Cerebellar cortex (tissue), 1 donor: ENCODE results near the gene FCRL6.

Experiments used
- DNase-seq: peaks from one replicate; pipeline ENCODE4 v3.0.0-alpha.2; 2015; ENCODE audit warnings: low spot score

The FCRL6 gene, protein sequence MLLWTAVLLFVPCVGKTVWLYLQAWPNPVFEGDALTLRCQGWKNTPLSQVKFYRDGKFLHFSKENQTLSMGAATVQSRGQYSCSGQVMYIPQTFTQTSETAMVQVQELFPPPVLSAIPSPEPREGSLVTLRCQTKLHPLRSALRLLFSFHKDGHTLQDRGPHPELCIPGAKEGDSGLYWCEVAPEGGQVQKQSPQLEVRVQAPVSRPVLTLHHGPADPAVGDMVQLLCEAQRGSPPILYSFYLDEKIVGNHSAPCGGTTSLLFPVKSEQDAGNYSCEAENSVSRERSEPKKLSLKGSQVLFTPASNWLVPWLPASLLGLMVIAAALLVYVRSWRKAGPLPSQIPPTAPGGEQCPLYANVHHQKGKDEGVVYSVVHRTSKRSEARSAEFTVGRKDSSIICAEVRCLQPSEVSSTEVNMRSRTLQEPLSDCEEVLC

DNA sequence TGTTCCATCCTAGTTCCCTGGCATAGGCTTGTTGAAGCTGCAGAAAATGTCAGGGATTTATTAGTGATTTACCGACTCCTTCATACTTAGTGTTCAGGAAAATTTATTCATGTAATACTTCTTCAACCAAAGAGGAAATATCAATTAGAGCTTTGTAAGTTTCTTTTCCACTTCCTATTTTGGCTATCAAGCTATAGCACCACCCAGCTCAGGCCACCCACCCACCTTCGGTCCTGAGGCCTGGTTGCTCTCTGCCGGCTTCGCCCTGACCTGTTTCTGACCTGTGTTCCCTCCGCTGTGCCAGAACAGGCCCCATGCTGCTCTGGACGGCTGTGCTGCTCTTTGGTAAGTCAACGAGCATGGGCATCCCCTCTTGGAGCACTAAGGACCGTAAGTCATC lies at the start of gene FCRL6:
Gene FCRL6 (plus strand): TSS at position 250 of the 400 bp plus-strand sequence. CDS start 65 bp downstream, at position 315.
- no peak for DNase-seq

DNA sequence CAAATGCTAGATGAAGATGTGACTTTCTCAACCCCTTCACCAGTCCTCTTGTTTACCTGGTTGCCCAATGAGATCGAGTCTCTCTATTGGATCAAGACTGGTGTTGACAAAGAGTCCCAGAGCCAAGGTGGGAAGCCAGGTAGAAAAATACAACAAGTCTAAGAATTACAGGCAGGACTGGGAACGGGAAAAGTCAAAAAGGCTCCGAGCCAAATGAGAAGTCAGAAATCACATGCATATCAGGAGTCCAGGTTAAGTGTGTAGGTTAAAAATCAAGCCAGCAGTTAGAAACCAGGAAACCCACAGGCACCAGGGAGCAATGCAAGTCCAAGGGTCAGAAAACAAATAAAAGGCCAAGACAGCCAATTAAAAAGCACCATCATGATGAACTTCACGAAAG lies 48.8 kb upstream of the FCRL6 start:
- no peak for DNase-seq

DNA sequence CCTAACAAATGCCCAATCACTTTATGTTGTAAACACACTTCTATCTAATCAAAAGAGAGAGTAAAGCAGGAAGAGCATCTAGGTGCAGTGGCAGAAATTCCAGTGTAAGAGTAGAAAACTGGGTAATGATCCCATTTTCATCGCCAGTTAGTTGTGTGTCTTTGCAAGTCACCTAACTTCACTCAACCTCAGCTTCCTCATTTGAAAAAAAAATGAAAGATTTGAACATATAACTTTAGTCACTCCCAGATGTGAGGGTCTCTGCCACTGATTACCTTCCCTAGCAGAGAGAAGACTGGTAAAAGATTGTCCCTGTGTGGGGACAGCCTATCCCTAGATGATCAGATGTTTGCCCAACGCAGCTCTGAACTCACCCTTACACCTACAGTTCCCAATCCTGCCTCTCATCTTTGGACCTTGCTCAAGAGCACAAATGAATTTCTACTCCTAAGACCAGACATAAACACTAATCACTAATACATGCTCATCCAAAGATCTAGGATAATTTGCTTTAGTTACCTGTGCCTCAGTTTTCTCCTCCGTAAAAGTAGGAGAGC lies 46.6 kb upstream of the FCRL6 start:
- no peak for DNase-seq

DNA sequence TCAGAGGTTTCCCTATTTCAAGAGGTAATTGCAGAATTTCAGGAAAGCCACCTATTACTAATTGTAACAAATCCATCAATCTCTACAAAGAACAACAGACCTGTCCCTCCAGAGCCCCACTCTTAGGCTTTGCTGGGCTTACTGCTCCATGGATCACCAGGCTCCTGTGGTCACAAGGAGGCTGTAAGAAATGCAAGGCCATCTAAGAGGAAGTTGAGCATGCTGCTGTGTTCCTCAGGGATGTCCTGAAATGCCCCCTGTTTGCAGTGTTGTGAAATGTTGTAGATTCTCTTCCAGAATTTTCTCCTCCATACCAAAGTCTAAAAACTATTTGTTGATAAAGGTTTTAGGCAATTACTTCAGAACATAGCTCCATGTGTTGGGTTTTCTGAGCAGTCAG lies 45.8 kb upstream of the FCRL6 start:
- no peak for DNase-seq

DNA sequence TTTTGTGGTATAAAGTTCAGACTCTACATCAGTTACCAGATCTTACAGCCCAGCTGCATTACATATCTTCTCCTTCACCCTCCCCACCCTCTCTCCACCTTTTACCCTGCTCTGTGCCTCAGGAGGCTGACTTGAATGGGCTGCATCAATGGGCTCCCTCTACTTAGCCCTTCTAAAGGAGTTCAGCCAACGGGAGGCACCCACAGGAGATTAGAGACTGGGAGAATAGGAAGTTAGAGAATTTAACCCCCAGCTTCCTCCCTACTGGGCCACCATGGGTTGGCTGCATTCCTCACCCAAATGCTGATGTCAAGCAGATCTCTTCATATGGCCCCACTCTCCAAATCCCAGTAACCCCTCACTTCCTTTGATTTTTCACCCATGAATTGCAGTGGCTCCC lies 38.5 kb upstream of the FCRL6 start:
- DNase-seq: no peak

DNA sequence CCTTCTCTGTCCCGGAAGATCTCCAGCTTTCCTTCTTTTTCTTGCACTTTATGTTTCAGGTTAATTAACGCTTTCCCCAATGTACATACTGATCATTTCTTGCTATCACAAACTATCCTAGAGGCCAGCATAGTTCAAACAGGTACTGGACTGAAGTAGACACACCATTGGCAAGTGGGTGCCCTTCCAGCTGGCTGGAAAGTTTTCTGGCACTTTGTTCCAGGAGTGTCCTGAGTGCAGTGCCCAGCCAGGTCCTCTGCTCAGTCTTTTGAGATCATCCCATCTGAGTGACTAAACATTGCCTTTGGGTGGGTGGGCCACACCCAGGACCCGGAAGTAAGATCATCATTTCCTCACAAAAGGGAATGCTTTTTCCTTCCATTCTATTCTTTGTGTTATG lies 36.4 kb upstream of the FCRL6 start:
- no peak for DNase-seq

DNA sequence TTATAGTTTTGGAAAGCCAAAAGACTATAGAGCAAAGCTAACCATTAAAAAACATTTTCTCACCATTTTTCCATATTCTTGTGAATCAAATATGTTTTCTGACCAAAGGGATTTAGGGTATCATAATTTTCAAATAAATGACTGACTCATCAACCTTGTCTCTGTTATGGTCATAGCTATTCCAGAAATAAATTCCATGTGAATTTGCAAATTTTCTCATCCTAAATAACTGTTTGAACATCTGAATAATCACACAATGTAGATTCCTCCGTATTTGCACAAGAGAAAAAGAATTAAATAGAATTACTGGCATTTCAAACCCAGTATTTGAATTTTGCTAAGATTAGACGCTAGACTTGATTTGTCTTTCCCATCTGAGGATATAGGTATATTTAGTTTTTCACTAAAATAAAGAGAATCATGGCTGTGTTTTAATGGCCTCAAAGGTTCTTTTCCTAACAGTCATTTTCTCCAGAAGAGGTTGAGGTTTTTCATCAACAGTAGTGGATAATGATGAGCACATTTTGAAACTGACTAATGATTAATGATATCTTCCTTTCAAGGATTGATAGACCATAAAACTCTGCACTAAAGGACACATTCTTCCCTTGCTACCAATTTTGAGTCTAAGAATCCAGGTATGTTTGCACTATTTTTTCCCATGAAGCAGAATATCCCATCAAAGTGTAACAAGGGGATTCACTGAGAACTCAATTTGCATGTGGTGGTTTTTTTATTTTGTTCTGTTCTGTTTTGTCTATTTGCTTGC lies 30.8 kb upstream of the FCRL6 start:
- DNase-seq: no peak

DNA sequence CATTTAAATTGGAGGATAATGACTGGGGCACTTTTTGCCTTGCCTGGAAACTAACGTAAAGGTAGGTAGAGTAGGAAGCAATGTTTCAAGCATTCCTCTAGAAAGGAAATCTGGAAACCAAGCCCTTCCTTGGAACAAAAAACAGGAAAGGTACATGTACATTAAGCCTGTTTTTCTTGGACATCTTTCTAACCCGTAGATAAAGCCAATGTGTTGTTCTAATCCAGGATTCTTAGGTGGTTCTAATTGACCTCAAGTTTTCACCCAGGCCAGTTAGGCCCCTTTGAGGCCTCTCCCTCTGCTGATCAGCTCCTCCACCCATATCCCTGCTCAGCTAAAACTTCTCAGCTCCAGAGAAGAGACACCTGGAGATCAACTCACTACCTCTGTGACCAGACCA lies 27.7 kb upstream of the FCRL6 start:
- no peak for DNase-seq

DNA sequence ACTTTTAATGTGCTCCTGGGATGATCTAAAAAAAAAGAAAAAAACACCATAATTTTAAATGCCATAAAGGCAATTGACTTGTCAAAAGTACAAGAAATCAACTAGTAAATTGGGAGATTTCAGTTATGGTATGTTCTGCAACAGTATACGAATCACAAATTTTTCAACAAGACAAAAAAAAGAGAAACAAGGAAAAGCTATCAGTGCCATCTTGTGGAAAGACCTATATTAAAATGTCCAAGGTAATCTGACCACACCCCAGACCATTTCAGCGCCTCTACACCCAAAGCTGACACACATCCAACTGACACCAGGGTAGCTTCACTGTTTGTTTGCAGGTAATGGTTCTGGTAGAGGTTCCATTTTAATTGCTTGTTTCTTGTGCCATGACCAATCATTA lies 26.4 kb upstream of the FCRL6 start:
- no peak for DNase-seq

DNA sequence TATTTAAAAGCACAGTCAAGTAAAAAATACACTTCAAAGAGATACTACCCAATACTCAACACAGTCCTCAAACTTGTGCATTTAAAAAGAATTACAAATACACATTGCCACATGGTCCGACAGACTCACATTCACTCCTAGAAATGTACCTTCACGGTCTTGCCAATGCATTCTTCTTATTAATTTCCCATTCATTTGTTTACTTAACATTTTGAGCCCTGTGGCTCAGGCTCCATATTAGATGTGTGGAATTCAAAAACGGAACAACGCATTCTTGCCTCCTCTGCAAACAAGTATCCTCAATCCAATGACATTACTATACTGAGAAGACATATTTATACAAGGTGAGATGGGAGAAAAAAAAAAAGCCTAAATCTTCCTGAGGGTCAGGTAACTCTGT lies 23.9 kb upstream of the FCRL6 start:
- DNase-seq: no peak

DNA sequence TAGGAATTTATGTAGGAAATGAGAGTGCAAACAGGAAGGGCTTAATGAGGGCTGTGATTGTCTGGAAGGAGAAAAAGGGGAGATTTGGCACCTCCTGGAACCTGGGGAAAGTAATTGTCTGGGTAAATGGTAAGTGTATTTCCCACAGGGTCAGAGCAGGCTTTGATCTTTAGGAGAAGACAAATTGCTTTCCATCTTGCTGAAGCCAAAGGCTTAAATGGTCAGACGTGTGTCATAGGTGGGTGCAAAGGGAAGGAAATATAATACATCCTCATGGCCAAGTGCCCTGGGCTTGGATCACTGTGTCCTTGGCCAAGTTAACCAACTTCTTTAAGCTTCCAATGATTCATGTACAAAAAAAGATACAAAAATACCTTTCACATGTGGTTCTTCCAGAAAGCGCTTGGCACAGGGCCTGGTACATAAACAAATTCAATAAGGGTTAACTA lies 22.7 kb upstream of the FCRL6 start:
- no peak for DNase-seq

DNA sequence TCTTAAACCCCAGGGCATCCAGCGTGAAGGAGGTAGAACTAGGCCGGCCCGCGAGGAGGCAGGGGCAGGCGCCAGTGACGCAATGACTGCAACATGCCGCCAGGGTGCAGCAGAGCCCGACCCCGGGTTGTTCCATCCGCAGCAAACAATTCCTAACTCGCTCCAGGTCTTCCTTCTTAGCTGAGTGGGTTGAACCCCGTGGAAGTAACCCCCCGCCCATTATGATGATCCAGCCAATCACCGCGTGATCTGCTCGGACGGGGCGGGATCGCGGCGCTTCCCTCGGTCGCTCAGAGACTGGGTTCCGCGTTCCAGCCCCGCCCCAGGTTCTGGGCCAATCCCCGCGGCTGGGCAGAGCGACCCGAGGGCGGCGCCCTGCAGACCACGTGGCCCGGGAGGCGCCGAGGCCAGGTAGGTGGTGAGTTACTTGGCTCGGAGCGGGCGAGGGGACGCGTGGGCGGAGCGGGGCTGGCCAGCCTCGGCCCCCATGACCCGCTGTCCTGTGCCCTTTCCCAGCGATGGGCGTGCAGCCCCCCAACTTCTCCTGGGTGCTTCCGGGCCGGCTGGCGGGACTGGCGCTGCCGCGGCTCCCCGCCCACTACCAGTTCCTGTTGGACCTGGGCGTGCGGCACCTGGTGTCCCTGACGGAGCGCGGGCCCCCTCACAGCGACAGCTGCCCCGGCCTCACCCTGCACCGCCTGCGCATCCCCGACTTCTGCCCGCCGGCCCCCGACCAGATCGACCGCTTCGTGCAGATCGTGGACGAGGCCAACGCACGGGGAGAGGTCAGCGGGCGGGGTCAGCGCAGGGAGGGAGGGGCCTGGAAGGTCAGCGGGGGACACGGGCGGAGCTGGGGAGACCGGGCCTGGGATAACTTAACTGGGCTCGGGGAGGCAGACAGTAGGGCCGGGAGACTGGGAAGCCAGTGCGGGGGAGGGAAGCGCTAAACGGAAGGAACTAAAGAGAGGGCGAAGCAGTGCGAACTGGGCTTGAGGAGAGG lies 21.3 kb upstream of the FCRL6 start, which contains the start of gene DUSP23:
Gene DUSP23 (plus strand): TSS at position 380 of the 1,000 bp plus-strand sequence. CDS start 139 bp downstream, at position 519.
- DNase-seq: peak; percentile 99

DNA sequence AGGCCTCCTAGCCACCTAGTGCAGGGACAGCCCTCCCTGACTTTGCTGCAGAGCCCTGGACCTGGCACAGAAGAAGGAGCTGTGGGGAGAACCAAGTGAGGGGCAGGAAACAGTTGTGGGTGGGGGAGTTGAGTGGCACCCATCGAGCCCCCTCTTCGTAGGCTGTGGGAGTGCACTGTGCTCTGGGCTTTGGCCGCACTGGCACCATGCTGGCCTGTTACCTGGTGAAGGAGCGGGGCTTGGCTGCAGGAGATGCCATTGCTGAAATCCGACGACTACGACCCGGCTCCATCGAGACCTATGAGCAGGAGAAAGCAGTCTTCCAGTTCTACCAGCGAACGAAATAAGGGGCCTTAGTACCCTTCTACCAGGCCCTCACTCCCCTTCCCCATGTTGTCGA lies 20.2 kb upstream of the FCRL6 start:
- no peak for DNase-seq

DNA sequence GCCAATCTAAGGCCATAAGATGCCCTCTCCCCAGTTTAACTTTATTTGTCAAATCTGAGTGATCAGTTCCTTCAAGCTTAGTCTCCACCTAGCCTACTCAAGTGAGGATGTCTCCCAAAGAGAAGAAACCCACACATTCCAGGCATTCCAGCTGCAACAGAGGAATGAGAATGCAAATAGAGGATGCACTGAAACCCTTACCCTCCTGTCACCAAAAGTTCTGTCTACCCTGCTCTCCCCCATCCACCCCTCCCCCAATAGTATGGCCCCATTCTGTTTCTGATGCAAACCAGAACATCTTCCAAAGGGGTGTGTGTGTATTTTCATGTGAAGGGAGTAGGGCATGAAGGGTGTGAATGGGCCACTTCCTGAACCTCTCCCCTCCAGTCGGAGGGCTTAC lies 18.4 kb upstream of the FCRL6 start:
- no peak for DNase-seq

DNA sequence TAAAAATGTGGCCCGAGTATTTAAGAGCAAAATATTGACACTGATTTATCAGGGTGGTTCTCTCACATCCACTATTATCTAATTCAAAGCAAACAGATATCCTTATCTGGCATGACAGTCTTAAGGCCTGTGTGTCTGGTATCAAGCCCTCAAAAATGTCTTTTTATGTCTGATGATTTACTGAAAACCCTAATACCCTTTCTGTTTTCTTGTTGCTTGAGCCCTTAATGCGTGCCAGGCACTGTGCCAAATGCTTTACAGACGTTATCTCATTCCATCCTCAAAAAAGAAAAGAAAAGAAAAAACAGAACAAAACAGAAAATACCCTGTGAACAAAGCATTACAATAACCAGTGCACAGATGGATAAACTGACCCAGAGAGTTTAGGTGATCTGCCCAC lies 15.7 kb upstream of the FCRL6 start:
- DNase-seq: no peak

DNA sequence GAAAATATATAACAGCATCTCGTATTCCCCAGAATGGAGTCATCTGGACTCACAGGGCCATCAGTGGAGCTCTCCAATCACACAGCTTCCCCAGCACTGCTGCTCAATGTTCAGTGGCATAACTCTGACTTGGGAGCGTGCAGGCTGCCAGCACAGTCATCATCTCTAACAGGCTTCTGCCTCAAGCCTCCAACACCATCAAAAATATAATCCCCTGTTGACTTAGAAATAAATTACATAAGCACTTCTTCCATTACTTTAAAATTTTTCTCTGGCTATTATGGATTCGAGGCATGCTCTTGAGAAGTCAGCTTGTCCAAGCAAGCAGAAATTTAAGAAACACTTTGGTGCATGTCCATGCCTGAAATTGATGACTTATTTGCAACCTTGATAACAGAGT lies 15.2 kb upstream of the FCRL6 start:
- no peak for DNase-seq

DNA sequence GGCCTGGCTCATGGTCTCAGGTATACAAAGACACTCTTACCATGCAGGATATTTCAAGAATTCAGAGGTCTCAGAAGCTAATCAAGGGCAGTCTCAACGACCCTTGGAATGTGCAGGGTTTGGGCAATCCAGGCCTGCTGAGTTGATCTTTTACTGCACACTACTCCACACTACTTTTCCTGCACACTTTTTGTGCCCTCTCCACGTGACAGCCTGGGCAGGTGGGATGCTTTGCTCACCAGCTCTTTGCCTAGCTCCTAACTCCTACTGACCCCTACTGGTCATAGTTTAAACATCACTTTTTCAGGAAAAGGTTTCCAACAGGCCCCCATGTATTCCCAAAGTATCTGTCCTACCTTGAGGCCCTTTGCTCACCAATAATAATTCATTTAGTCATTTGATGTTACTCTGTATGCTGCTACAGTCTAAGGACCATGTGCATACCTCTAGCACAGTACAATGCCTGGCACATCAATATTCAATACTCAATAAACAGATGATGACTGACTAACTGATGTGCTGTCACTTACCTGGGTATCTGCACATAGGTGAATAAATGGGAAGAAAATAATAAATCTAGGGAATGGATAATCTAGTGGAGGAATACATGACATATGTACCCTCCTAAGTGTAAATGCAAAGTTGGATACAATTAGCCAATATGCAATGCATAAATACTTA lies 11.8 kb upstream of the FCRL6 start:
- DNase-seq: peak; percentile 22

DNA sequence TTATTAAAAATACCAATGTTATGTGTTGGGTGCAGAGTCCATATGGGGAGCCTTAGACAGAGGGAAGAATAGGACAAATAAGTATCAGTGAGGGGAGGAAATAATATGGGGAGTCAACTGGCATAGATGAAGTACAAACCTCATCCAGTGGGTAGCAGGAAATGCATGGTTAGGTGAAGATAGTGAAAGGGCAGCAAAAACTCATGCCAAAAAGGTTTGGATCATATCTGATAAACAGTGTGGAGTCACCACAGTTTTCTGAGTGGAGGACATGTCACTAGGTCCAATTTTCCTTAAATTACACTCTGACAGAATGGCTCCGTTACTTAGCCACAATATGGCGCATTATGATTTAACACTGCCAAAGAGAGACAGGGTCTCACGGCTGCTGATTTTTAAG lies 11.1 kb upstream of the FCRL6 start:
- DNase-seq: no peak

DNA sequence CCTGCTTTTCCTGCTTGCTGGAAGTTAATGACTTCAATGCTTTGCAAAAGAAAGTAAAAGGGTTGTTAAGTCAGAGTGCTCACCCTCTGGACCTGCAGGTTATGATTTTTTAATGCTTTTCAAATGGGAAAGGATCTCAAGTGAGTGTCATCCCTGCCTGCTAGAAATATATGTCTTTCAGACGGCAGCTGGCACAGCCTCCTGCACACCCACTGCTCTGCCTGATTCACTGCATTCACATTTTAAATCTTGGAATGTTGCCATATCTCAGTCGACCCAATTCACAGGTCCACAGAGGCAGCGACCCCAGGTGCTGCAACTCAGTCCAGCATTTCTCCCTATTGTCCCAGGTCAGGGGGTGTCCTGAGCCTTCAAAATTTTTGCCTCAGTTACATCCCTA lies 10.7 kb upstream of the FCRL6 start:
- no peak for DNase-seq

DNA sequence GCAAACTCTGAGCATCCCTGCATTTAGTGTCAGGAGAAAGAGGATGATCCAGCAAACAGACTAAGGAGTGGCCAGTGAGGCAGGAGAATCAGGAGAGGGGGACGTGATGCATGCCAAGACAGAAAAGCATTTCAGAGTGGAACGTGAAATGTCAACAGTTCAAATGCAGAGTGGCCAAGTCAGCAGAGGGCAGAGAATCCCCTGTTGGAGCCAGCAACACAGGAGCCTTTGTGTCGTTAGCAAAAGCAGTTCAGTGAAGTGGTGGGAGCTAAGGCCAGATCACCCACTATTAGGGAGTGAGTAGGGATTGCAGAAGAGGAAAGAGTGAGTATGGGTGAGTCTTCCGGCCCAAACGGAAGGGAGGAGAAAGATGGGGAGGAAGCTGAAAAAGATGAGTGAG lies 6.6 kb upstream of the FCRL6 start:
- DNase-seq: no peak

DNA sequence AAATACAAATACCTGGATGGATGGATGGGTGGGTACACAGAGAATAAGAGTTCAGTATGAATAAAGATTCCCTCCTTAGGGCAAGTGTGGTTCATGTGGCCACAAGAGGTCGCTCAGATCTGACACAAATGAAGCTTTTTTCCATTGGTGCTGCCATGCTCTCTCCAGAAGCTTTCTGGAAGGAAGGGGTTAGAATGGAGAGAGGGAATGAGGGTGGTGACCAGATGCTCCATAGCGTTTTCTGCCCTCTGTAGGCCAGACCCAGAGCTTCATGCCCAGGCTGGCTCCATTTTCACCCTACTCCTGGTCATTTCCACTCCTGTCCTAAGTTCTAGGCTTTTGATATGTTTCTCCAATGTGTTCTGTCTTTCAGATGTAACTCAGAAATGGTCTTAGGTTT lies 3.3 kb upstream of the FCRL6 start:
- peak; percentile 86 for DNase-seq
